Ishikawa (cell line): ENCODE results near the gene DYNLL1.

Experiments
- CREB1 ChIP-seq: IDR thresholded peaks from 2 replicates; pipeline ENCODE4 v1.6.1; 2012; ENCODE audit warnings: low read depth
- EGR1 ChIP-seq: IDR thresholded peaks from 2 replicates; pipeline ENCODE4 v1.6.1; 2012
- EP300 ChIP-seq: IDR thresholded peaks from 2 replicates; pipeline ENCODE4 v1.6.1; 2012; ENCODE audit warnings: borderline replicate concordance
- FOXM1 ChIP-seq: IDR thresholded peaks from 2 replicates; pipeline ENCODE4 v1.6.1; 2012; ENCODE audit warnings: low read depth, borderline replicate concordance
- MAX ChIP-seq: IDR thresholded peaks from 2 replicates; pipeline ENCODE4 v1.6.1; 2012
- RAD21 ChIP-seq: IDR thresholded peaks from 2 replicates; pipeline ENCODE4 v1.6.1; 2012; ENCODE audit warnings: low read depth
- REST ChIP-seq: IDR thresholded peaks from 2 replicates; pipeline ENCODE4 v1.6.1; 2012; ENCODE audit warnings: low read depth, mild to moderate bottlenecking
- TAF1 ChIP-seq: IDR thresholded peaks from 2 replicates; pipeline ENCODE4 v1.6.1; 2012; ENCODE audit warnings: low read depth, mild to moderate bottlenecking
- TCF12 ChIP-seq: IDR thresholded peaks from 2 replicates; pipeline ENCODE4 v1.6.1; 2012; ENCODE audit warnings: low read depth
- USF1 ChIP-seq: IDR thresholded peaks from 2 replicates; pipeline ENCODE4 v1.6.1; 2012
- YY1 ChIP-seq: IDR thresholded peaks from 2 replicates; pipeline ENCODE4 v1.6.1; 2012; ENCODE audit warnings: low read depth

- TF ChIP-seq YY1 (no peak), TCF12 (no peak), FOXM1 (no peak), MAX (no peak), TAF1 (no peak), REST (no peak), EGR1 (no peak), RAD21 (no peak), USF1 (no peak), CREB1 (no peak), EP300 (no peak)
Measured at GRCh38 chr12:120475643-120476042, 20.3 kb upstream of the DYNLL1 start.
